Stomach (tissue), 9 donors: ENCODE data around the gene BTBD9. TPM values are rescaled to one million over a fixed set of nuclear protein-coding genes. Genes with fewer than 3 reads are reported as not detected.

Experiments used
- DNase-seq, 2 donors: peaks; one replicate each; pipeline versions ENCODE4 v3.0.0 to v3.0.0-alpha.2; 2013 to 2019
- H3K27ac ChIP-seq, 5 donors: fragments of 200-600 bp in 4 of 5; sonication (generic) in 4 of 5; one replicate each; pipeline ENCODE4 v1.5.1; 2013 to 2019; ENCODE audit warnings: mild to moderate bottlenecking in 1 of 5, moderate library complexity in 1 of 5
- H3K27me3 ChIP-seq, 3 donors: fragments of 200-600 bp; sonication (generic); one replicate each; pipeline ENCODE4 v1.5.1; 2017 to 2019; ENCODE audit warnings: mixed run types in 1 of 3
- H3K36me3 ChIP-seq, 4 donors: fragments of 200-600 bp; sonication (generic); 1 replicate in 3 of 4; 2 replicates in 1 of 4; pipeline ENCODE4 v1.5.1; 2016 to 2019
- H3K4me1 ChIP-seq, 4 donors: fragments of 200-600 bp; sonication (generic); one replicate each; pipeline ENCODE4 v1.5.1; 2016 to 2019
- H3K4me3 ChIP-seq, 4 donors: fragments of 200-600 bp; sonication (generic) in 3 of 4; one replicate each; pipeline ENCODE4 v1.5.1; 2016 to 2019; ENCODE audit warnings: mild to moderate bottlenecking in 1 of 4
- H3K9me3 ChIP-seq, 4 donors: fragments of 200-600 bp; sonication (generic); one replicate each; pipeline ENCODE4 v1.5.1; 2016 to 2019
- EP300 ChIP-seq: sonication (generic); formaldehyde crosslinking; IDR thresholded peaks from one replicate; pipeline ENCODE4 v1.6.1; 2017; ENCODE audit warnings: antibody characterized with exemption
- POLR2A ChIP-seq, 4 donors: fragments of 450-650 bp; IDR thresholded peaks; one replicate each; pipeline ENCODE4 v1.6.1; 2016; ENCODE audit warnings: antibody characterized with exemption in 4 of 4, control low read depth in 2 of 4, mild to moderate bottlenecking in 1 of 4, moderate library complexity in 1 of 4
- POLR2AphosphoS5 ChIP-seq, 3 donors: sonication (generic); formaldehyde crosslinking; IDR thresholded peaks; one replicate each; pipeline ENCODE4 v1.6.1; 2016; ENCODE audit warnings: antibody characterized with exemption in 3 of 3
- WGBS, 5 donors: extraction: QIAGEN DNeasy Blood & Tissue Kit in 3 of 5; methylation state at CpG; one replicate each; pipeline versions ENCODE4 v1.1.5 to v1.1.7; 2013 to 2018; 5-methylcytosine and 5-hydroxymethylcytosine counted together
- intact Hi-C: fragments of 100-400 bp; cut with DNase I; formaldehyde crosslinking; loops from one replicate; pipeline ENCODE4 v1.15.1; 2023; ENCODE audit warnings: low total_unique reads
- polyA plus RNA-seq, 3 donors: library from polyadenylated mRNA; stranded (reverse); fragments of 200-250 nt; gene quantifications; one replicate each; pipeline ENCODE4 v1.2.3, GENCODE V29; 2013
- total RNA-seq, 5 donors: library from RNA; depleted of rRNA; stranded (reverse); fragments of >200 nt; gene quantifications; one replicate each; pipeline versions ENCODE4 v1.1.0 to v1.2.3, GENCODE V29; 2014 to 2016
- TF ChIP-seq, protein P1 (sequence below), 7 experiments: fragments of 450-650 bp in 4 of 7; fragments of 200-600 bp in 3 of 7; sonication (generic) in 3 of 7; IDR thresholded peaks; one replicate each; pipeline ENCODE4 v1.5.1; 2016 to 2019; ENCODE audit warnings: antibody characterized with exemption in 7 of 7, control low read depth in 2 of 7, mild to moderate bottlenecking in 1 of 7
- donor health status: healthy with polysubstance abuse.
- donor health status: Bipolar disorder and iron deficiency.
- donor health status: healthy.

The BTBD9 gene
- total and polyA plus RNA-seq, 8 donors: 1.4 to 90.2 (median 6.8) TPM

DNA sequence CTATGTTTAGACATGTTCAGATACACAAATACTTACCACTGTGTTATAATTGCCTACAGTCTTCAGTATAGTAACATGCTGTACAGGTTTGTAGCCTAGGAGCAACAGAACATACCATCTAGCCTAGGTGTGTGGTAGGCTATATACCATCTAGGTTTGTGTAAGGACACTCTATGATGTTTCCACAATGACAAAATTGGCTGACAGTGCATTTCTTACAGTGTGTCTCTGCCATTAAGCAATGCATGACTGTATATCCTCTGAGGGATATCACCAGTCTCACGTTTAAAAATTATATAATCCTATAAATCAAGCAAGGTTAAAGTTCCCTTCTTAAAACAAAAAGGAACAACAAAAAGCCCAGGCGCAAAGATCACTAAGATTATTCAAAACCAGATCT lies 352.2 kb downstream of the BTBD9 start:
- TF ChIP-seq, protein P1, sequence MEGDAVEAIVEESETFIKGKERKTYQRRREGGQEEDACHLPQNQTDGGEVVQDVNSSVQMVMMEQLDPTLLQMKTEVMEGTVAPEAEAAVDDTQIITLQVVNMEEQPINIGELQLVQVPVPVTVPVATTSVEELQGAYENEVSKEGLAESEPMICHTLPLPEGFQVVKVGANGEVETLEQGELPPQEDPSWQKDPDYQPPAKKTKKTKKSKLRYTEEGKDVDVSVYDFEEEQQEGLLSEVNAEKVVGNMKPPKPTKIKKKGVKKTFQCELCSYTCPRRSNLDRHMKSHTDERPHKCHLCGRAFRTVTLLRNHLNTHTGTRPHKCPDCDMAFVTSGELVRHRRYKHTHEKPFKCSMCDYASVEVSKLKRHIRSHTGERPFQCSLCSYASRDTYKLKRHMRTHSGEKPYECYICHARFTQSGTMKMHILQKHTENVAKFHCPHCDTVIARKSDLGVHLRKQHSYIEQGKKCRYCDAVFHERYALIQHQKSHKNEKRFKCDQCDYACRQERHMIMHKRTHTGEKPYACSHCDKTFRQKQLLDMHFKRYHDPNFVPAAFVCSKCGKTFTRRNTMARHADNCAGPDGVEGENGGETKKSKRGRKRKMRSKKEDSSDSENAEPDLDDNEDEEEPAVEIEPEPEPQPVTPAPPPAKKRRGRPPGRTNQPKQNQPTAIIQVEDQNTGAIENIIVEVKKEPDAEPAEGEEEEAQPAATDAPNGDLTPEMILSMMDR (IDR thresholded peaks at IDR 0.05): no peak
- TF ChIP-seq POLR2AphosphoS5 (IDR thresholded peaks at IDR 0.05) (no peak), EP300 (no peak), POLR2A (IDR thresholded peaks at IDR 0.05) (no peak)
- Histone ChIP-seq H3K4me1 (peaks cover 0 to 5% (median 0%) of the 10 kb centered on the region in 4 donors), H3K36me3 (peaks cover 0 to 12% (median 2%) of the 10 kb centered on the region in 4 donors), H3K4me3 (no peak overlapping the region), H3K9me3 (no peaks in the 10 kb centered on the region), H3K27me3 (no peaks in the 10 kb centered on the region), H3K27ac (no peak overlapping the region)
- WGBS, 5 donors: 64 to 96% (median 91%) methylated on average over 2 of the region's 2 CpGs
- no peak for DNase-seq
- intact Hi-C loops: no loop called here

DNA sequence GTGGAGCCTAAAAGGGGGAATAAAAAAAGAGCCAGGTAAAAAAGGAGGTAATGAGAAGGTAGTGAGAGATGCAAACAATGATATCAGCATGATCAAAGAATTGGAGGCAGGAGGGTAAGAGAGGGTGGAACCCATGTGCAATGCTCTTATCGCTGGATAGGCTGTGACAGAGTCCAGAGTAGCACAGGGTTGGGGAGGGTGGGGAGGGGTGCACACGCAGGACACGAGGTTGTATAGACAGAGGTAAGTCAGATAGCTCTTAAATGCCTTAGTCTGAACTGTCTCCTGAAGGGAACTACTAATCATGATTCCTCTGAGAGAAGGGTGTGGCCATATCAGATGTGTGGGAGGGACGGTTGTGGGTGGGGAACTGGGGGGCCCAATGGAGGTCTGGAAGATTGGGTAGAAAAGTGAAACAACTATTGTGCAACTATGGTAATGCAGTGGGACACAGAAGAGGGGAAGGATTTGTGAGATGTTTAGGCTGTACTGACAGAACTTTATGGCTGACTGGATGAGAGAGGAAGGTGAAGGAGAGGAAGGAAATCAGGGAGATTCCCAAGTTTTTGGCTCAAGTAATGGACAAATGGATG lies 354.8 kb downstream of the BTBD9 start:
- no peak overlapping the region for H3K4me3 ChIP-seq
- intact Hi-C loops: no loop called here
- peaks cover 0 to 12% (median 2%) of the 10 kb centered on the region in 4 donors for H3K36me3 ChIP-seq
- no peak overlapping the region for H3K27ac ChIP-seq
- no peaks in the 10 kb centered on the region for H3K27me3 ChIP-seq
- peaks cover 0 to 5% (median 0%) of the 10 kb centered on the region in 4 donors for H3K4me1 ChIP-seq
- no peak for TF ChIP-seq EP300
- TF ChIP-seq POLR2A (IDR thresholded peaks at IDR 0.05): no peak
- no peak for TF ChIP-seq POLR2AphosphoS5 (IDR thresholded peaks at IDR 0.05)
- TF ChIP-seq, protein P1 (IDR thresholded peaks at IDR 0.05): no peak
- no peak for DNase-seq
- WGBS, 5 donors: 33 to 66% (median 54%) methylated on average over 4 of the region's 4 CpGs
- H3K9me3 ChIP-seq: no peaks in the 10 kb centered on the region

DNA sequence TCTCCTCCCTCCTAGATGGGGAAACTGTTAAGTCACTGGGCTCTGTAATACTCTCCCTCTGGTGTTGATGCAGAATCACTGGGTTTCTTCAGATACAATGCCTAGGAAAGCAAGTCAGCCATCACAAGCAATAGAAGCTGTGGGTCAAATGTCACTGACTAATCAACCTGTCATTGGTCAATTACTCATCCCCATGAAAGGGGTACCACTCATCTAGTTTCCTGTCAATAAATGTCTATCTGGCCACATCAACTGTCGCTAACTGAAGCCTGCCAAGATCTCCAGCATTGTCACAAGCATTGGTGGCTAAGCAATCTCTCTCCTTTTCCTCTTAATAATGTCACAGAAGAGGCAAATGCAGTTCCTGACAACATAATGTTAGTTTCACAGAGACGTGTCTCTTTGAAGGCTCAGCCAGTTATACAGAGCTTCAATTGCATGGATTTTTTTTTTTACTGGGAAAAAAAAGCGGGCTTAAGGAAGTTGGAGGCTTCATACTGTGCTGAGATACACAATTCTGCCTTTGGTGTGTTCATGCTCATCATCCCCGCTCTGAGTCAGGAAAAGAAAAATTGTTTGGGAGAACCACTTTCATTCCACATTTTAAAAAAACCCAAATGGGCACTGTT lies 355.9 kb downstream of the BTBD9 start:
- Histone ChIP-seq H3K4me3 (no peak overlapping the region), H3K27me3 (no peaks in the 10 kb centered on the region), H3K4me1 (peaks cover 0 to 5% (median 0%) of the 10 kb centered on the region in 4 donors), H3K36me3 (peaks cover 0 to 12% (median 2%) of the 10 kb centered on the region in 4 donors), H3K27ac (no peak overlapping the region), H3K9me3 (no peaks in the 10 kb centered on the region)
- TF ChIP-seq EP300: no peak
- TF ChIP-seq POLR2A (IDR thresholded peaks at IDR 0.05): no peak
- no peak for DNase-seq
- intact Hi-C loops: no loop called here
- WGBS, 5 donors: 83 to 93% (median 91%) methylated on average over 4 of the region's 4 CpGs

DNA sequence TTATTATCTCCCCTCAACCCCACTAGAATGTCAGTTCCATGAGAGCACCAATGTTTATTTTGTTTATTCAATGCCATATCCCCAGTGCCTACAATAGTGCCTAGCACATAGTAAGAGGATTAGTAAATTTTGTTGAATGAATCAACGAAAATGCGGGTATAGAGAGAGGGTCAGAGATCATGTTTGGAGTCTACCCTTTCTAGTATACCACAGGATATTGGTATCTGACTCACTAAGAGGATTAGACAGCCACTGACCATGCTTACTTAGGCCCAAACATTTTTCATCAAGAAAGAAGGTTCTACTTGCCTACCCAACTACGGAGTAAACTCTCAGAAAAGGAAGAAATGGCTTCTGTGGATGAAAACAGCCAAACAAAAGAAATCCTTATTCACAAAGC lies 356.8 kb downstream of the BTBD9 start:
- WGBS, 5 donors: 81 to 97% (median 96%) methylated on average over 3 of the region's 3 CpGs
- H3K9me3 ChIP-seq: no peaks in the 10 kb centered on the region
- intact Hi-C loops: no loop called here
- peaks cover 0 to 9% (median under 1%) of the 10 kb centered on the region in 4 donors for H3K36me3 ChIP-seq
- no peaks in the 10 kb centered on the region for H3K27me3 ChIP-seq
- peaks cover 0 to 5% (median 0%) of the 10 kb centered on the region in 4 donors for H3K4me1 ChIP-seq
- H3K4me3 ChIP-seq: no peak overlapping the region
- no peak overlapping the region for H3K27ac ChIP-seq
- TF ChIP-seq POLR2AphosphoS5 (IDR thresholded peaks at IDR 0.05) (no peak), POLR2A (IDR thresholded peaks at IDR 0.05) (no peak), EP300 (no peak)
- TF ChIP-seq, protein P1 (IDR thresholded peaks at IDR 0.05): no peak
- no peak for DNase-seq

DNA sequence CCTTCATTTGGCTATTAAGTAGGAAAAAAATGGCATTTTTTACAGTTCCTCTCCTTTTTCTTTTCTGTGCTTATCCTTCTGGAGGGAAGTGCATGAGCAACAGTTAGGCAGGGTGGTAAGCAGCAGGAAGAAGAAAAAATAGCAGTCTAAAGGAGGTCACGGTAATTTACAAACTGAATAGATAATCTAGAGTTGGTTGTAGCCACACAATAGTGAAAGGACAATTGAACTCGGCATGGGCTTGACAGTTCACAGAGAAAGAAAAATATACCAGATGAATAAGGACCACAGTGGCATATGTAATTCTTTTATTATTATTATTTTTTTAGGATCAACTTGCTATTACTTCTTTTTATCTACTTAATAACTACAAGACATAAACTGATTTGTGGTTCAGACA lies 358.6 kb downstream of the BTBD9 start:
- no peaks in the 10 kb centered on the region for H3K36me3 ChIP-seq
- WGBS, 5 donors: 48 to 59% (median 54%) methylated on average over 2 of the region's 2 CpGs
- H3K4me1 ChIP-seq: peaks cover 0 to 5% (median 0%) of the 10 kb centered on the region in 4 donors
- intact Hi-C loops: no loop called here
- H3K27me3 ChIP-seq: no peaks in the 10 kb centered on the region
- DNase-seq: no peak
- H3K4me3 ChIP-seq: no peak overlapping the region
- no peaks in the 10 kb centered on the region for H3K9me3 ChIP-seq
- TF ChIP-seq POLR2AphosphoS5 (IDR thresholded peaks at IDR 0.05) (no peak), POLR2A (IDR thresholded peaks at IDR 0.05) (no peak), EP300 (no peak)
- TF ChIP-seq, protein P1 (IDR thresholded peaks at IDR 0.05): no peak
- no peak overlapping the region for H3K27ac ChIP-seq
